C1 segment of cervical spinal cord (tissue), 14 donors: Measurements from ENCODE around the gene CPZ.
"Not testable (repeated sequence)": the region's sequence is repeated elsewhere in the genome, so short reads cannot be mapped to it uniquely, and the experiment has no call there.

Experiments used
- DNase-seq, 14 donors: peaks; one replicate each; lab custom pipeline; 2025; lab: John Stamatoyannopoulos, UW

Gene CPZ

GRCh38 chr4:8556341-8557150 lies 36.0 kb upstream of the CPZ start:
- DNase-seq: no peak

GRCh38 chr4:8557151-8558076 lies 35.2 kb upstream of the CPZ start:
- no peak for DNase-seq

GRCh38 chr4:8558080-8558960 lies 34.2 kb upstream of the CPZ start:
- DNase-seq: no peak

- DNase-seq: no peak
Observed at GRCh38 chr4:8559011-8559410, 33.6 kb upstream of the CPZ start.

GRCh38 chr4:8559524-8560264 lies 32.9 kb upstream of the CPZ start:
- no peak for DNase-seq

GRCh38 chr4:8560265-8561047 lies 32.1 kb upstream of the CPZ start:
- DNase-seq: no peak

GRCh38 chr4:8564595-8564994 lies 28.0 kb upstream of the CPZ start:
- no peak for DNase-seq

GRCh38 chr4:8568068-8568668 lies 24.4 kb upstream of the CPZ start:
- DNase-seq: no peak

GRCh38 chr4:8570201-8570600 lies 22.4 kb upstream of the CPZ start:
- DNase-seq: no peak

- no peak for DNase-seq
Observed at GRCh38 chr4:8571702-8572685, 20.6 kb upstream of the CPZ start.

- no peak for DNase-seq
Observed at GRCh38 chr4:8573266-8573665, 19.3 kb upstream of the CPZ start.

GRCh38 chr4:8574796-8575370 lies 17.7 kb upstream of the CPZ start:
- no peak for DNase-seq

- DNase-seq: no peak
Observed at GRCh38 chr4:8575457-8575856, 17.1 kb upstream of the CPZ start.

- not testable (repeated sequence) for DNase-seq
Observed at GRCh38 chr4:8576591-8576990, 16.0 kb upstream of the CPZ start.

- DNase-seq: no peak
Observed at GRCh38 chr4:8577046-8577445, 15.5 kb upstream of the CPZ start.

GRCh38 chr4:8577972-8578371 lies 14.6 kb upstream of the CPZ start:
- DNase-seq: no peak

GRCh38 chr4:8578717-8579116 lies 13.8 kb upstream of the CPZ start:
- DNase-seq: no peak
